Activated CD4-positive, alpha-beta T cell treated with anti-CD3 and anti-CD28 coated beads, Interleukin-2, Interleukin-6, amounts not matched to agents 100 ng/mL and 50 ng/mL, durations not matched to agents 16 hours and 8 hours (primary cell): ENCODE results near the gene AMDHD2.
"Not testable (repeated sequence)": the region's sequence is repeated elsewhere in the genome, so short reads cannot be mapped to it uniquely, and the experiment has no call there.

Experiments
- DNase-seq: peaks from one replicate; pipeline ENCODE4 v3.0.0-alpha.2; 2020

The AMDHD2 gene

GRCh38 chr16:2518823-2519710 is 1.1 kb upstream of the AMDHD2 start:
- DNase-seq, result no peak

GRCh38 chr16:2519711-2520080 is 475 bp upstream of the AMDHD2 start:
- no peak for DNase-seq

- DNase-seq, result peak; percentile 61
Observed at GRCh38 chr16:2520784-2521531, 787 bp downstream of the AMDHD2 start.

- DNase-seq, result no peak
Observed at GRCh38 chr16:2523801-2524231, 3.6 kb downstream of the AMDHD2 start.

- DNase-seq, result no peak
Observed at GRCh38 chr16:2524339-2524938, 4.3 kb downstream of the AMDHD2 start.

GRCh38 chr16:2526135-2526534 is 6.0 kb downstream of the AMDHD2 start:
- no peak for DNase-seq

GRCh38 chr16:2527071-2527783 is 7.1 kb downstream of the AMDHD2 start:
- DNase-seq, result no peak

- no peak for DNase-seq
Observed at GRCh38 chr16:2527784-2528100, 7.6 kb downstream of the AMDHD2 start.

GRCh38 chr16:2528161-2529060 is 8.2 kb downstream of the AMDHD2 start:
- DNase-seq, result no peak

GRCh38 chr16:2529061-2529931 is 9.1 kb downstream of the AMDHD2 start:
- DNase-seq, result no peak

GRCh38 chr16:2529961-2530628 is 9.9 kb downstream of the AMDHD2 start:
- no peak for DNase-seq

GRCh38 chr16:2530629-2531318 is 10.6 kb downstream of the AMDHD2 start:
- no peak for DNase-seq

- DNase-seq, result no peak
Observed at GRCh38 chr16:2531371-2531695, 11.2 kb downstream of the AMDHD2 start, which contains the start of gene CEMP1. Gene CEMP1, minus strand, starts transcription at chr16:2531408. Its CDS starts 335 bp downstream, at chr16:2531073.

GRCh38 chr16:2531696-2532493 is 11.7 kb downstream of the AMDHD2 start:
- peak; percentile 99 for DNase-seq

- DNase-seq, result peak; percentile 82
Observed at GRCh38 chr16:2532494-2533141, 12.4 kb downstream of the AMDHD2 start.

- DNase-seq, result not testable (repeated sequence)
Observed at GRCh38 chr16:2533142-2533755, 13.1 kb downstream of the AMDHD2 start.

GRCh38 chr16:2533912-2534311 is 13.7 kb downstream of the AMDHD2 start:
- DNase-seq, result no peak

GRCh38 chr16:2534335-2534734 is 14.2 kb downstream of the AMDHD2 start:
- not testable (repeated sequence) for DNase-seq
